GM12872 (cell line): ENCODE results near the gene MAST3.

Experiments used
- TF ChIP-seq, protein P1 (sequence below): IDR thresholded peaks from 3 replicates; pipeline ENCODE4 v1.5.1; 2011; ENCODE audit warnings: low read depth, mild to moderate bottlenecking, low read length, moderate library complexity; ENCODE audit not compliant: insufficient read depth

MAST3 gene

DNA sequence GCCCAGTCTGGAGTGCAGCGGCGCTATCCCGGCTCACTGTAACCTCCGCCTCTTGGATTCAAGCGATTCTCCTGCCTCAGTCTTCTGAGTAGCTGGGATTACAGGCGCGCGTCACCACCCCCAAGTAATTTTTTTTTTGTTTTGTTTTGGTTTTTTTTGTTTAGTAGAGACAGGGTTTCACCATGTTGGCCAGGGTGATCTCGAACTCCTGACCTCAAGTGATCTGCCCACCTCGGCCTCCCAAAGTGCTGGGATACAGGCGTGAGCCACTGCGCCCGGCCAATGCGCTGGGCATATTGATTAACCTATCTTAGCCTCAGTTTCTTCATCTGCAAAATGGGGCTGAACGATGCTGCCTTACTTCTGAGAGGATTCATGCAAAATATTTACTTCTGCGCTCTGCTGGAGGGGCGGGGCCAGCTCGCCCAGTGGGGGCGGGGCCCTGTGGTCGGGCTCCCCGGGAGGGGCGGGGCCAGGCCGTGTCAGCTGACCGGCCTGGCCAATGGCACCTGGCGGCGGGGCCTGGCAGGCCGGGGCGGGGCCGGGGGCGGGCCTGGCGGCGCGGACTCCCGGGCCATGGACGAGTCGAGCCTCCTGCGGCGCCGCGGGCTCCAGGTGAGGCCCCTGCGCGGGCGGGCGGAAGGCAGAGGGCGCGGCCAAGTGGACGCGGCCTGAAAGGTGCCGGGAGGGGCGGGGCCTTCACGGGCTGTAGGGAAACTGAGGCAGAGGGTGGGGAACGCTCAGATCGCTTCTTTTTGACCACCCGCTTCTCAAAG lies at the start of gene MAST3:
TSS of gene MAST3 (plus strand) at position 562 of the 776 bp plus-strand sequence. CDS start at position 577, 15 bp downstream.
- TF ChIP-seq, protein P1, sequence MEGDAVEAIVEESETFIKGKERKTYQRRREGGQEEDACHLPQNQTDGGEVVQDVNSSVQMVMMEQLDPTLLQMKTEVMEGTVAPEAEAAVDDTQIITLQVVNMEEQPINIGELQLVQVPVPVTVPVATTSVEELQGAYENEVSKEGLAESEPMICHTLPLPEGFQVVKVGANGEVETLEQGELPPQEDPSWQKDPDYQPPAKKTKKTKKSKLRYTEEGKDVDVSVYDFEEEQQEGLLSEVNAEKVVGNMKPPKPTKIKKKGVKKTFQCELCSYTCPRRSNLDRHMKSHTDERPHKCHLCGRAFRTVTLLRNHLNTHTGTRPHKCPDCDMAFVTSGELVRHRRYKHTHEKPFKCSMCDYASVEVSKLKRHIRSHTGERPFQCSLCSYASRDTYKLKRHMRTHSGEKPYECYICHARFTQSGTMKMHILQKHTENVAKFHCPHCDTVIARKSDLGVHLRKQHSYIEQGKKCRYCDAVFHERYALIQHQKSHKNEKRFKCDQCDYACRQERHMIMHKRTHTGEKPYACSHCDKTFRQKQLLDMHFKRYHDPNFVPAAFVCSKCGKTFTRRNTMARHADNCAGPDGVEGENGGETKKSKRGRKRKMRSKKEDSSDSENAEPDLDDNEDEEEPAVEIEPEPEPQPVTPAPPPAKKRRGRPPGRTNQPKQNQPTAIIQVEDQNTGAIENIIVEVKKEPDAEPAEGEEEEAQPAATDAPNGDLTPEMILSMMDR, result no peak

GRCh38 chr19:18049385-18049784 lies 48.2 kb upstream of the MAST3 start:
- TF ChIP-seq, protein P1, result no peak

GRCh38 chr19:18051887-18052286 lies 45.7 kb upstream of the MAST3 start:
- TF ChIP-seq, protein P1, result no peak

DNA sequence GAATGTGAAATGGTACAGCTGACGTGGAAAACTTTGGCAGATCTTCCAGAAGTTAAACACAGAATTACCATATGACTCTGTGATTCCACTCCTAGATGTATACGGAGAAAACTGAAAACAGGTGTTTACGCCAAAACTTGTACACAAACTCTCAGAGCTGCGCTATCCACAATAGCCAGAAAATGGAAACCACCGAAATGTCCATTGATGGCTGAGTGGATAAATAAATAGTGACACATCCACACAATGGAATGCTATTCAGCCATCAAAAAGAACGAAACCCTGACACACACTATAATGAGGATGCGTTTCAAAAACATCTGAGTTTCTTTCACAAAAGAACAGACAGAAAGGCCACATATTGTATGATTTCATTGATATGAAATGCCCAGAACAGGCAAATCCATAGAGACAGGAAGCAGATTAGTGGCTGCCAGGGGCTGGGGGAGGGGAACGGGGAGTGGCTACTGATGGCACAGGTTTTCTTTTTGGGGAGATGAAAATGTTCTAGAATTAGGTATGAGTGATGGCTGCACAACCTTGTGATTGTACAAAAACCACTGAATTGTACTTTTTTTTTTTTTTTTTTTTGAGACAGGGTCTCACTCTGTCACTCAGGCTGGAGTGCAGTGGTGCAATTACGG lies 43.9 kb upstream of the MAST3 start:
- TF ChIP-seq, protein P1, result no peak

GRCh38 chr19:18055967-18056366 lies 41.6 kb upstream of the MAST3 start:
- TF ChIP-seq, protein P1, result no peak

- TF ChIP-seq, protein P1, result no peak
Observed at GRCh38 chr19:18057557-18057956, 40.0 kb upstream of the MAST3 start.

DNA sequence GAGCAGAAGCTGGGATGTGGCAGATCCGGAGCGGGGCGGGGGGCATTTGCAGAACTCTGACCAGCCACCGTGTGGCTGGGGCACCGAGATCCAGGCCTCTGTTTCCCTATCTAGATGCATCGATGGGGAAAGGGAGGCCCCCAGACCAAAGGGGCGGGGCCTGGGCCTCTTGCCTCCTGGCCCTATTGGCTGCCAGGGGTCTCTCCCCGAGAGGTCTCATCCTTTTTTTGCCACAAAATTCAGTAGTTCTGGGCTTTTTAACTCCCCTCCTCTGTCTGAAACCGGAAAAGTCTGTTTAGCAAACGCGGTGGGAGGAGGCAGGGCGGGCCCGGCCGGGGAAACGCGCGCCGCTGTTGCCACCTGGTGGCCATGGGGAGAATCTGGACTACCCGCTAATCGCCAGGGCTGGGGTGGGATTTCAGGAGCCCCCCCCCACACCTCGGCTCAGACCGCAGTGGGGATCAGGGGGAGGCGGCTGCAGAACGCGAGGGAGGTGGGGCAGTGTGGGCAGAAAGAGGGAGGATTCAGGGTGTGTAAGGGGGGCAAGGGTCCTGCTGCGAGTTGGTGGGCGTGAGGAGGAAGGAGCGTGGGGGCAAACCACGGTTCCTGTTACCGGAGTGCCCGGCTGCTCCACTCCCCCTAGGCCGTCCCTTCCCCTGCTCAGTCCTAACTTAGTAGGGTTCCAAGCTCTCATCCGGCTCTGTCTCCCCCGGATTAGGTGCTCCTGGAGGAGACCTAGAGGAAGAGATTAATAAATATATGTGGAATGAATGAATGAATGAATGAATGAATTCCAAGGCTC lies 39.2 kb upstream of the MAST3 start:
- TF ChIP-seq, protein P1, result peak; percentile 79
